Ovary (tissue), 9 donors: ENCODE data around the gene ZNF837. TPM values are rescaled to one million over a fixed set of nuclear protein-coding genes. Genes with fewer than 3 reads are reported as not detected.

ENCODE experiments used
- DNase-seq, 5 donors: peaks; one replicate each; pipeline ENCODE4 v3.0.0-alpha.2; 2019 to 2020
- H3K27ac ChIP-seq, 2 donors: fragments of 200-600 bp; one replicate each; pipeline versions ENCODE4 v1.5.1 to v1.8.0; 2019 to 2022
- H3K27me3 ChIP-seq: fragments of 200-600 bp; one replicate; pipeline ENCODE4 v1.8.0; 2022
- H3K36me3 ChIP-seq: fragments of 200-600 bp; sonication (generic); one replicate; pipeline ENCODE4 v1.5.1; 2019
- H3K4me1 ChIP-seq: one replicate; pipeline ENCODE4 v1.8.1; 2013; ENCODE audit warnings: mild to moderate bottlenecking, moderate library complexity; ENCODE audit not compliant: insufficient read depth
- H3K4me3 ChIP-seq: fragments of 200-600 bp; sonication (generic); one replicate; pipeline ENCODE4 v1.5.1; 2017
- H3K9me3 ChIP-seq, 2 donors: fragments of 200-600 bp in 1 of 2; sonication (generic) in 1 of 2; one replicate each; pipeline versions ENCODE4 v1.5.1 to v1.8.1; 2013 to 2019; ENCODE audit warnings: mild to moderate bottlenecking in 1 of 2, moderate library complexity in 1 of 2
- CTCF ChIP-seq, 3 donors: fragments of 450-650 bp in 2 of 3; fragments of 200-600 bp in 1 of 3; IDR thresholded peaks; one replicate each; pipeline versions ENCODE4 v1.5.1 to v1.8.0; 2016 to 2022; ENCODE audit warnings: antibody characterized with exemption in 3 of 3, mild to moderate bottlenecking in 1 of 3
- EP300 ChIP-seq: sonication (generic); formaldehyde crosslinking; IDR thresholded peaks from one replicate; pipeline ENCODE4 v1.6.1; 2017; ENCODE audit warnings: antibody characterized with exemption
- POLR2A ChIP-seq: fragments of 450-650 bp; IDR thresholded peaks from one replicate; pipeline ENCODE4 v1.6.1; 2017; ENCODE audit warnings: antibody characterized with exemption, mild to moderate bottlenecking, moderate library complexity
- WGBS, 3 donors: extraction: QIAGEN DNeasy Blood & Tissue Kit in 1 of 3; methylation state at CpG; one replicate each; pipeline versions ENCODE4 v1.1.5 to v1.1.7; 2013 to 2017; 5-methylcytosine and 5-hydroxymethylcytosine counted together
- intact Hi-C, 4 donors: fragments of 100-400 bp; cut with DNase I; formaldehyde crosslinking; loops; one replicate each; pipeline versions ENCODE4 v1.11.0 to v1.15.1; 2022 to 2023
- polyA plus RNA-seq, 2 donors: library from polyadenylated mRNA; stranded (reverse); fragments of 200-250 nt in 1 of 2; fragments of 350-450 nt in 1 of 2; fragmentation: Illumina TruSeq in 1 of 2; extraction: RNeasy Lipid Tissue Mini Kit (QIAGEN cat#74804) in 1 of 2; gene quantifications; one replicate each; pipeline ENCODE4 v1.2.3, GENCODE V29; 2013 to 2014
- total RNA-seq, 7 donors: library from RNA; depleted of rRNA in 2 of 7; stranded (reverse); fragments of >200 nt in 2 of 7; fragmentation: NEBNext Ultra II Directional in 3 of 7; extraction: Animal tissue kit (Norgen Biotek cat#: 25700) in 3 of 7; gene quantifications; one replicate each; pipeline versions ENCODE4 v1.1.0 to v1.2.4, GENCODE V29; 2016 to 2023
- donor health status: DM: no; HTN: no; CAD: no; lungs with moderate emphysema.
- donor health status: DM: no; HTN: no; CAD: no.
- donor health status: Bipolar disorder and iron deficiency.
- donor health status: DM: yes; HTN: yes; CAD: no.
- donor health status: DM: no; HTN: no; CAD: no.
- donor health status: DM: yes; HTN: yes; CAD: no.

Gene ZNF837
- total and polyA plus RNA-seq, 9 donors = 1.4 to 3.2 (median 2.5) TPM; not detected in 1

- peaks cover 20% of the 10 kb centered on the region for H3K4me1 ChIP-seq
- no peaks in the 10 kb centered on the region for H3K9me3 ChIP-seq
- intact Hi-C loops = no loop called here
- whole genome bisulfite sequencing, 3 donors = 7 to 8% (median 8%) methylated on average over 39 of the region's 39 CpGs
- H3K27ac ChIP-seq = peak overlapping the region in 1 of 2 donors; percentile 92
- no peaks in the 10 kb centered on the region for H3K36me3 ChIP-seq
- DNase-seq = no peak
- no peak for TF ChIP-seq EP300
- no peak for TF ChIP-seq POLR2A
- TF ChIP-seq CTCF (IDR thresholded peaks at IDR 0.05) = no peak
- no peaks in the 10 kb centered on the region for H3K27me3 ChIP-seq
- H3K4me3 ChIP-seq = peak overlapping the region; percentile 82
Observed at GRCh38 chr19:58387338-58388174, 6.7 kb upstream of the ZNF837 start.

GRCh38 chr19:58386576-58387337 lies 5.9 kb upstream of the ZNF837 start, which contains the start of gene RPS5:
Gene RPS5, plus strand, starts transcription at chr19:58387269. Its CDS starts 869 bp downstream, at chr19:58388138.
- Histone ChIP-seq H3K9me3 (no peaks in the 10 kb centered on the region), H3K27ac (peak within 1 kb of the TSS; percentile 84 to 92), H3K4me1 (peaks cover 22% of the 10 kb centered on the region), H3K27me3 (no peaks in the 10 kb centered on the region), H3K4me3 (peak within 1 kb of the TSS; percentile 82), H3K36me3 (no peaks in the 10 kb centered on the region)
- peak; percentile 94 to 96 (median 95) for DNase-seq
- WGBS, 3 donors = 0 to 1% (median 1%) methylated on average over 58 to 64 of the region's 64 CpGs
- intact Hi-C loops = no loop called here
- TF ChIP-seq POLR2A (peak; percentile 82), CTCF (IDR thresholded peaks at IDR 0.05) (no peak)

GRCh38 chr19:58385891-58386575 lies 5.2 kb upstream of the ZNF837 start:
- Histone ChIP-seq H3K36me3 (no peaks in the 10 kb centered on the region), H3K9me3 (no peaks in the 10 kb centered on the region), H3K4me3 (peak overlapping the region; percentile 82), H3K4me1 (peaks cover 23% of the 10 kb centered on the region), H3K27ac (peak overlapping the region; percentile 84 to 92), H3K27me3 (no peaks in the 10 kb centered on the region)
- TF ChIP-seq POLR2A = no peak
- no peak for TF ChIP-seq EP300
- no peak for TF ChIP-seq CTCF (IDR thresholded peaks at IDR 0.05)
- peak in 2 of 5 donors; percentile 43 to 49 for DNase-seq
- intact Hi-C loops = no loop called here
- 2 to 7% (median 2%) methylated on average over 29 to 36 of the region's 36 CpGs for WGBS, 3 donors

GRCh38 chr19:58385313-58385890 lies 4.6 kb upstream of the ZNF837 start:
- no peaks in the 10 kb centered on the region for H3K9me3 ChIP-seq
- intact Hi-C loops = no loop called here
- H3K27me3 ChIP-seq = no peaks in the 10 kb centered on the region
- no peak overlapping the region for H3K4me3 ChIP-seq
- 60 to 69% (median 66%) methylated on average over 8 to 9 of the region's 9 CpGs for WGBS, 3 donors
- DNase-seq = peak in 1 of 5 donors; percentile 42
- TF ChIP-seq EP300 (no peak), POLR2A (no peak), CTCF (IDR thresholded peaks at IDR 0.05) (no peak)
- no peaks in the 10 kb centered on the region for H3K36me3 ChIP-seq
- H3K27ac ChIP-seq = peak overlapping the region; percentile 84 to 92
- H3K4me1 ChIP-seq = peaks cover 23% of the 10 kb centered on the region
